Colonic mucosa (tissue), 4 donors: ENCODE measurements around the gene CAMK1D. TPM values are rescaled to one million over a fixed set of nuclear protein-coding genes. Genes with fewer than 3 reads are reported as not detected.

Experiments used
- DNase-seq: peaks from one replicate; pipeline ENCODE4 v3.0.0-alpha.2; 2020
- H3K27ac ChIP-seq: fragments of 200-600 bp; one replicate; pipeline ENCODE4 v1.8.0; 2021
- H3K27me3 ChIP-seq: fragments of 200-600 bp; one replicate; pipeline ENCODE4 v1.8.0; 2021
- H3K36me3 ChIP-seq: fragments of 200-600 bp; one replicate; pipeline ENCODE4 v1.8.0; 2021
- H3K4me1 ChIP-seq: fragments of 200-600 bp; one replicate; pipeline ENCODE4 v1.8.0; 2021; ENCODE audit warnings: mild to moderate bottlenecking
- H3K4me3 ChIP-seq: fragments of 200-600 bp; one replicate; pipeline ENCODE4 v1.8.0; 2021
- H3K9ac ChIP-seq, 2 donors: one replicate each; pipeline ENCODE4 v1.7.0; 2013; ENCODE audit warnings: control low read depth in 2 of 2, low read depth in 2 of 2, low read length in 2 of 2
- H3K9me3 ChIP-seq: fragments of 200-600 bp; one replicate; pipeline ENCODE4 v1.8.0; 2021
- intact Hi-C: fragments of 100-400 bp; cut with DNase I; formaldehyde crosslinking; loops from one replicate; pipeline ENCODE4 v1.14.1; 2022
- total RNA-seq, 2 donors: library from RNA; stranded (reverse); fragmentation: NEBNext Ultra II Directional in 1 of 2; extraction: Animal tissue kit (Norgen Biotek cat#: 25700) in 1 of 2; gene quantifications; one replicate each; pipeline ENCODE4 v1.2.1, GENCODE V29; 2021
- TF ChIP-seq, protein P1 (sequence below): fragments of 200-600 bp; IDR thresholded peaks from one replicate; pipeline ENCODE4 v1.8.0; 2022; ENCODE audit warnings: antibody characterized with exemption, mild to moderate bottlenecking
- donor health status: healthy.
- donor health status: DM: no; HTN: no; CAD: no.
- donor health status: DM: no; HTN: no; CAD: no.

Gene CAMK1D
- total RNA-seq, 2 donors from 2014 or later, result 21.3 to 29.7 TPM

DNA sequence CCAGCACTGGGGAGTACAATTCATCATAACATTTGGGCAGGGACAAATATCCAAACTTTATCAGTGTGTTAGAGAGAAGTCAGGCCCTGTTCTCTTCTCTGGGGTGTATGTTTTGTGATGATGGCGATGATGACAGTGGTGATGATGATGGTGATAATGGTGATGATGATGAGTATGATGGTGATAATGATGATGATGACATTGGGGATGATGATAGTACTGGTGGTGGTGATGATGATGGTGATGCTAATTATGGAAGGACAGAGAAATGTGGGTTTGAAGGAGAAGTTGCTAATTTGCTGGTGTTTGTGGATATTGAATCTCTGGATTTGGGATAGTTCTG lies 64.0 kb downstream of the CAMK1D start:
- DNase-seq, result no peak
- no peak overlapping the region for H3K4me3 ChIP-seq
- H3K9ac ChIP-seq, result no peak overlapping the region
- TF ChIP-seq, protein P1, sequence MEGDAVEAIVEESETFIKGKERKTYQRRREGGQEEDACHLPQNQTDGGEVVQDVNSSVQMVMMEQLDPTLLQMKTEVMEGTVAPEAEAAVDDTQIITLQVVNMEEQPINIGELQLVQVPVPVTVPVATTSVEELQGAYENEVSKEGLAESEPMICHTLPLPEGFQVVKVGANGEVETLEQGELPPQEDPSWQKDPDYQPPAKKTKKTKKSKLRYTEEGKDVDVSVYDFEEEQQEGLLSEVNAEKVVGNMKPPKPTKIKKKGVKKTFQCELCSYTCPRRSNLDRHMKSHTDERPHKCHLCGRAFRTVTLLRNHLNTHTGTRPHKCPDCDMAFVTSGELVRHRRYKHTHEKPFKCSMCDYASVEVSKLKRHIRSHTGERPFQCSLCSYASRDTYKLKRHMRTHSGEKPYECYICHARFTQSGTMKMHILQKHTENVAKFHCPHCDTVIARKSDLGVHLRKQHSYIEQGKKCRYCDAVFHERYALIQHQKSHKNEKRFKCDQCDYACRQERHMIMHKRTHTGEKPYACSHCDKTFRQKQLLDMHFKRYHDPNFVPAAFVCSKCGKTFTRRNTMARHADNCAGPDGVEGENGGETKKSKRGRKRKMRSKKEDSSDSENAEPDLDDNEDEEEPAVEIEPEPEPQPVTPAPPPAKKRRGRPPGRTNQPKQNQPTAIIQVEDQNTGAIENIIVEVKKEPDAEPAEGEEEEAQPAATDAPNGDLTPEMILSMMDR, result no peak
- H3K27me3 ChIP-seq, result no peaks in the 10 kb centered on the region
- no peaks in the 10 kb centered on the region for H3K4me1 ChIP-seq
- H3K27ac ChIP-seq, result no peak overlapping the region
- intact Hi-C loops, result no loop called here
- no peaks in the 10 kb centered on the region for H3K9me3 ChIP-seq
- H3K36me3 ChIP-seq, result no peaks in the 10 kb centered on the region

DNA sequence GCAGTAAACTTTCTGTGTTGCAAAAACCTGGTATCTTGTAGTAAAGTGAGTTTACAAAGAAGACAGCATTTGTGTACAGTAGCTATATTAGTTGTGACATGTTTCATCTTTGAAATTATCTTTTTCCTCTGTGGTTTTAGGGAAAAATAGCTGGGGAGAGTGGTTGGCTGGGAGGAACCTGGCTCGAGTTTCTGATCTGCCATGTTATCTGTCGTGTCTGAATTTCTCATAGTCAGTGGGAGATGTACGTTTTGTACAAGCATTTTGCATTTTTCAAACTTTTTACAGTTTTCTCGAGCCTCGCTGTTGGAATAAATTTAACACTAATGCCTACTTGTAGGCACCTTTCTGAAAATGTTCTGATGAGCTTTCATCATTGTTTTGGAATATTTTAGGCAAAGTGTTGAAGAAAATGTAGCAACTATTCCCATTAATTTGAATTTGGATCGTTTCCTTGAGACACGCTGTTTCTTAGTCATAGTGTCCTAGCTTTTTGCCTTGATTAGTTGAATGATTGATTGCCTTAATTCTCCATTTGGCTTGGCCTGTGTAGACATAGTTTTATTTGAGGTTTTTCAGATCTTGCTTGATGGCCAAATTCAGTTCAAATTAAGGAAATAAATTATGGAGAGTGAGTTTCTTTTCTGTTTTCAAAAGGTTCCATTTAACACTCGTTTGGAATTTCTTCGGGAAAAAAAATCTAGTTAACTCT lies 65.1 kb downstream of the CAMK1D start:
- H3K27me3 ChIP-seq, result no peaks in the 10 kb centered on the region
- H3K4me3 ChIP-seq, result no peak overlapping the region
- H3K9ac ChIP-seq, result no peak overlapping the region
- intact Hi-C loops, result no loop called here
- H3K9me3 ChIP-seq, result no peaks in the 10 kb centered on the region
- H3K4me1 ChIP-seq, result no peaks in the 10 kb centered on the region
- no peak overlapping the region for H3K27ac ChIP-seq
- TF ChIP-seq, protein P1, result no peak
- DNase-seq, result no peak
- H3K36me3 ChIP-seq, result no peaks in the 10 kb centered on the region

GRCh38 chr10:12416344-12417050 lies 67.2 kb downstream of the CAMK1D start:
- Histone ChIP-seq H3K27me3 (no peaks in the 10 kb centered on the region), H3K4me3 (no peak overlapping the region), H3K4me1 (no peaks in the 10 kb centered on the region), H3K9me3 (no peaks in the 10 kb centered on the region), H3K27ac (no peak overlapping the region), H3K9ac (no peak overlapping the region), H3K36me3 (no peaks in the 10 kb centered on the region)
- intact Hi-C loops, result no loop called here
- no peak for DNase-seq
- TF ChIP-seq, protein P1, result no peak

- H3K9me3 ChIP-seq, result no peaks in the 10 kb centered on the region
- intact Hi-C loops, result no loop called here
- no peak overlapping the region for H3K9ac ChIP-seq
- H3K27ac ChIP-seq, result no peak overlapping the region
- no peak for DNase-seq
- H3K4me3 ChIP-seq, result no peak overlapping the region
- no peaks in the 10 kb centered on the region for H3K27me3 ChIP-seq
- H3K4me1 ChIP-seq, result no peaks in the 10 kb centered on the region
- no peaks in the 10 kb centered on the region for H3K36me3 ChIP-seq
- TF ChIP-seq, protein P1, result no peak
Measured at GRCh38 chr10:12417331-12417730, 68.0 kb downstream of the CAMK1D start.

GRCh38 chr10:12418000-12418399 lies 68.7 kb downstream of the CAMK1D start:
- no peak overlapping the region for H3K4me3 ChIP-seq
- intact Hi-C loops, result no loop called here
- H3K36me3 ChIP-seq, result no peaks in the 10 kb centered on the region
- no peaks in the 10 kb centered on the region for H3K9me3 ChIP-seq
- H3K27me3 ChIP-seq, result no peaks in the 10 kb centered on the region
- H3K4me1 ChIP-seq, result no peaks in the 10 kb centered on the region
- TF ChIP-seq, protein P1, result no peak
- H3K9ac ChIP-seq, result no peak overlapping the region
- no peak overlapping the region for H3K27ac ChIP-seq
- no peak for DNase-seq
